NCI-H1417 (cell line): Measurements from ENCODE around the gene FCGR2B.
A peak's percentile ranks its signal among the peaks of the same experiment; 100 is the strongest.
"Not testable (repeated sequence)": the region's sequence is repeated elsewhere in the genome, so short reads cannot be mapped to it uniquely, and the experiment has no call there.

Experiments used
- DNase-seq, 3 experiments: peaks; one replicate each; lab custom pipeline; 2025; lab: John Stamatoyannopoulos, UW

Gene FCGR2B

GRCh38 chr1:161647507-161648360, 15.2 kb upstream of the FCGR2B start:
- DNase-seq: peak in 2 of 3 experiments; percentile 6 to 37

GRCh38 chr1:161653541-161653940, 9.4 kb upstream of the FCGR2B start:
- not testable (repeated sequence) for DNase-seq

- DNase-seq: not testable (repeated sequence)
Measured at GRCh38 chr1:161653971-161654370, 9.0 kb upstream of the FCGR2B start.

- not testable (repeated sequence) for DNase-seq
Measured at GRCh38 chr1:161658524-161658923, 4.4 kb upstream of the FCGR2B start.

- not testable (repeated sequence) for DNase-seq
Measured at GRCh38 chr1:161661660-161662311, 1.2 kb upstream of the FCGR2B start.

- DNase-seq: not testable (repeated sequence)
Measured at GRCh38 chr1:161663569-161663968, 626 bp downstream of the FCGR2B start.

- not testable (repeated sequence) for DNase-seq
Measured at GRCh38 chr1:161664689-161665088, 1.7 kb downstream of the FCGR2B start.

- not testable (repeated sequence) for DNase-seq
Measured at GRCh38 chr1:161671045-161672020, 8.4 kb downstream of the FCGR2B start.

GRCh38 chr1:161673437-161673836, 10.5 kb downstream of the FCGR2B start:
- not testable (repeated sequence) for DNase-seq

GRCh38 chr1:161674447-161674846, 11.5 kb downstream of the FCGR2B start:
- DNase-seq: not testable (repeated sequence)

GRCh38 chr1:161674908-161675307, 12.0 kb downstream of the FCGR2B start:
- not testable (repeated sequence) for DNase-seq

- DNase-seq: no peak
Measured at GRCh38 chr1:161676441-161676840, 13.5 kb downstream of the FCGR2B start.

GRCh38 chr1:161676958-161677689, 14.2 kb downstream of the FCGR2B start:
- no peak for DNase-seq

- no peak for DNase-seq
Measured at GRCh38 chr1:161678500-161678899, 15.6 kb downstream of the FCGR2B start.

- DNase-seq: no peak
Measured at GRCh38 chr1:161681879-161682278, 18.9 kb downstream of the FCGR2B start.

GRCh38 chr1:161688946-161689345, 26.0 kb downstream of the FCGR2B start:
- DNase-seq: no peak

- DNase-seq: no peak
Measured at GRCh38 chr1:161691846-161692245, 28.9 kb downstream of the FCGR2B start.

GRCh38 chr1:161693020-161693712, 30.2 kb downstream of the FCGR2B start:
- DNase-seq: peak in 1 of 3 experiments; percentile 1

GRCh38 chr1:161698302-161698701, 35.4 kb downstream of the FCGR2B start:
- not testable (repeated sequence) for DNase-seq

GRCh38 chr1:161702250-161702649, 39.3 kb downstream of the FCGR2B start:
- peak in 1 of 3 experiments; percentile 23 for DNase-seq

GRCh38 chr1:161705537-161705936, 42.6 kb downstream of the FCGR2B start:
- DNase-seq: no peak
